GM12892 (cell line): ENCODE data around the gene GPC2.

Experiments
- POLR2A ChIP-seq: IDR thresholded peaks from 2 replicates; pipeline ENCODE4 v1.6.1; 2011; ENCODE audit warnings: low read depth, low read length, control low read depth
- POLR2AphosphoS5 ChIP-seq: IDR thresholded peaks from 2 replicates; pipeline ENCODE4 v1.6.1; 2011; ENCODE audit warnings: low read depth, low read length, control low read depth
- TAF1 ChIP-seq: IDR thresholded peaks from 2 replicates; pipeline ENCODE4 v1.6.1; 2011; ENCODE audit warnings: low read depth, mild to moderate bottlenecking, control low read depth, low read length, borderline replicate concordance

DNA sequence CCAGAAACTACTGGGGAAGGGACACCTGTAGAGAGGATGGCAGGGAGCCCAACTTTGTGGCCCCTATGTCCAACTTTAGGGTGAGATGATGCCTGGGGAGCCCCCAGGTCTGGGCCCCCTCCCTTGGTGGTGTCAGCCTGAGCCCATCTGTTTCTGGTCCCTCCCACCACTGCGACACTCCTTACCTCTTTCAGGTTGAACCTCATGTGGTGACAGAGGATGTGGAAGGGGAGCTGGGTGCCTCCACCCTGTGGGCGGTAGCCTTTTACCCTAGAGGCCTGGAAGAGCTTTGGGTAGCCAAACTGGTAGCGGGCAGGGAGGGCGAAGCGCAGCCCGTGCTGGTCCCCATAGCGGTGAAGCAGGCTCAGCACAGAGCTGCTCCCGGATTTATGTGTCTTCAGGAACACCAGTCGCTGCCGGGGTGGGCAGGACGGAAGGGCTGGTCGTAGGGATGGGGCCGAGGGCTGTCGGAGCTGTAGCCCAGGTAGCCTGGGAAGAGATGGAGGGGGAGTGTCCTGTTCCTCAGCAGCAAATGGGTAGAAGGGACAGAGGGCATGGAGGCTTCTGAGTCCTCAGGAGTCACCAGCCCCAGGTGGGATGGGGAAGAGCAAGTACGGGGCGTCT is 10.8 kb downstream of the GPC2 start:
- TF ChIP-seq POLR2A: no peak
- no peak for TF ChIP-seq POLR2AphosphoS5
- TF ChIP-seq TAF1: no peak
